Medulla oblongata (tissue), 1 donor: ENCODE measurements around the gene OR2A7.
"Not testable (repeated sequence)": the region's sequence is repeated elsewhere in the genome, so short reads cannot be mapped to it uniquely, and the experiment has no call there.

Experiments
- DNase-seq: peaks from one replicate; pipeline ENCODE4 v3.0.0-alpha.2; 2015; ENCODE audit errors: extremely low spot score

Gene OR2A7, protein sequence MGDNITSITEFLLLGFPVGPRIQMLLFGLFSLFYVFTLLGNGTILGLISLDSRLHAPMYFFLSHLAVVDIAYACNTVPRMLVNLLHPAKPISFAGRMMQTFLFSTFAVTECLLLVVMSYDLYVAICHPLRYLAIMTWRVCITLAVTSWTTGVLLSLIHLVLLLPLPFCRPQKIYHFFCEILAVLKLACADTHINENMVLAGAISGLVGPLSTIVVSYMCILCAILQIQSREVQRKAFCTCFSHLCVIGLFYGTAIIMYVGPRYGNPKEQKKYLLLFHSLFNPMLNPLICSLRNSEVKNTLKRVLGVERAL

DNA sequence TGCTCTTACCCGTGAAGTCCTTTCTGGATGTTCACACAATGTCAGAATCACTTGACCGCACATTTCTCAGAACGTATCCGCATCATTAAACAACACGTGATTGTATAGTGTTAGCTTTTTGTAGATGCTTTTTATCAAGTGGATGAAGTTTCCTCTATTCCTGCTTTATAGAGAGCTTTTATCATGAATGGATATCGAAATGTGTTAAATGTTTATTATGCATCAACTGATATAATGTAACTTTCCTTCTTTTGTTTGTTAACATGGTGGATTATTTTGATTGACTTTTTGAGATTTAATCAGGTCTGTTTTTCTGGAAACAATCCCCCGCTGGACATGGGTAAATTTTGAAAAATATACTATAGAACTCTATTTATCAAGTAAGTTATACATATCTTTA, at the start of gene OR2A7:
TSS of gene OR2A7 (minus strand) at position 101 of the 400 bp plus-strand sequence. CDS start 5,164 bp downstream, outside the sequence.
- DNase-seq: not testable (repeated sequence)

GRCh38 chr7:144311872-144312469, 47.4 kb upstream of the OR2A7 start, which contains the start of gene OR2A1:
TSS of gene OR2A1 (plus strand) at chr7:144312419. CDS start at chr7:144318125, 5,706 bp downstream.
- not testable (repeated sequence) for DNase-seq

- DNase-seq: not testable (repeated sequence)
Measured at GRCh38 chr7:144311218-144311617, 46.6 kb upstream of the OR2A7 start.

- DNase-seq: not testable (repeated sequence)
Measured at GRCh38 chr7:144309702-144310101, 45.1 kb upstream of the OR2A7 start.

DNA sequence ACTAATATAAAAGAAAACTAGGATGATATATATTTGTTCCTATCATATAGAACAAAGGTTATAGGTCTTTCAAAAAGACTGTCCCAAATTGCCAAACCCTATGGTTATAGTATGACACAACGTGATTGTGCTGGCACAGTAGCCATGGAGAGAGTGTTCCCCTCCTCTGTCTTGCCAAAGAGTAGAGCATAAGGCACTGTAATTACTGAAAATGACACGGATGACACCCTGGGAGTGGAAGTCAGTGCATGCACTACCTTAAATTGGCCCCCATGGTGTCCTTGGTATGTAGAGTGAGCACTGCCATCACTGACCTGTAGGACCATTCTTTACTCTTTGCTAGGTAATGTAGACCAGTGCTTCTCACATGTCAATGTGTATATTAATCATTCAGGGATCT, 40.6 kb upstream of the OR2A7 start:
- DNase-seq: not testable (repeated sequence)

GRCh38 chr7:144303607-144304006, 39.0 kb upstream of the OR2A7 start:
- not testable (repeated sequence) for DNase-seq

DNA sequence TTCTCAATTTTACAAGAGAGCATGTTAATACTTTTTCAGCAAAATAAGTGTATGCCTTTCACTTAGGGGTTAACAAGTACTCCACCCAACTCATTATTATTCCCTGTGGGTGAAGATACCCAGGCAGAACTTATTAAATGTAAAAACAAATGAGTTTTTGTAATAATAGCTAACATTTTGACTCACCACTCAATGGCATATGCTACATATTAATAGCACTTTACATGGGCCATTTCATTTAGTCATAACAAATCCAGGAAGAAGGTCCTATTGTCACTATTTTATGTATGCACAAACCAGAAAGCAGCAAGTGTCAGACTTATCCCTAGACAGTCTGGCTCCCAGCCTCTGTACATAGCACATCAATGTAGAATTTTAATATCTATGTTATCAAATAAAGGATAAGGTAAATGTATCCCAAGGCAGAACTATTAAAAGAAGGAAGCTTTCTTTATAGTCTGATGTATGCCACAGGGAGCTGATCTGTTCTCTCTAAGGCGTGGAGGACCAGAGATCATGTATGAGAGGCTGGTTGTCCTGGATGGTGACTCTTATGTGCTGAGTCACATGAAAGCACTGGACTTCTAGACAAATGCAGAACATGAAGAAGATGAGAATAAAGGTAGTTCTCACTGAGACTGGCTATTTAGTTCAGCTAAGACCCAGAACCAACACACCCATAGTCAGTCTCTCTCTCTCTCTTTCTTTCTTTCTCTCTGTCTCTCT, 38.1 kb upstream of the OR2A7 start:
- not testable (repeated sequence) for DNase-seq

DNA sequence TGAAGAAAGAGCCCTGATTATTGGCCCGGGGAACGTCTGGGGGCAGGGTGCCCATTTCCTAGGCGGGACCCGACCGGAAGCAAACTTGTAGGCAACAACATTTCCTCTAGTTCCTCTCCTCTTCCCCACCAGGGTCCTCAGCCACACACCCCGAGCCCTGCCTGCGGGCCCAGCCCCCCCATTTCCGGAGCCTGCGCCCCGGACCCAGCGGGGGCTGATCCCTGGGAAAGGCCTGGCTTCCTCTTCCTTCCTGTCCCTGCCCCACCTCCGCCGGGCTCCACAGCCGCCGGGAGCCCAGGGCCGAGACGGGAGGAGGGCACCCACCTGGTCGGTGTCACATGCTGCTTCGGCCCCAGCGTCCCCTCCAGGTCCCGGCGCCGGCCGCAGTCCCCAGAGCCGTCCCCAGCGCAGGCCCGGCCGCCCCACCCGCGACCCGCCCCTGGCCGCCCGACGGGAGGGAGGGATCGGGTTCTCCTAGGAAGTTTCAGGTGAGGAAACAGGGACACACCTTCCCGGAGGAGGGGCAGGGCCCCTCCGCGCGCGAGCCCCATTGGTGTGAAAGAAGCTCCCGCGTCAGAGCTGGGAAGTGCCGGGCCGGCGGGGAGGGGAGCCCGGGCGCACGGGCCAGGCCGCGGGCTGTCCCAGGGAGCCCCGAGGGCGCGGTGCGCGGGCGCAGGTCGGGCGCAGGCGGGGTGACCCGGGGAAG, 29.4 kb upstream of the OR2A7 start:
- DNase-seq: not testable (repeated sequence)

GRCh38 chr7:144292384-144293161, 28.0 kb upstream of the OR2A7 start:
- DNase-seq: not testable (repeated sequence)

GRCh38 chr7:144291607-144292006, 27.0 kb upstream of the OR2A7 start:
- not testable (repeated sequence) for DNase-seq

DNA sequence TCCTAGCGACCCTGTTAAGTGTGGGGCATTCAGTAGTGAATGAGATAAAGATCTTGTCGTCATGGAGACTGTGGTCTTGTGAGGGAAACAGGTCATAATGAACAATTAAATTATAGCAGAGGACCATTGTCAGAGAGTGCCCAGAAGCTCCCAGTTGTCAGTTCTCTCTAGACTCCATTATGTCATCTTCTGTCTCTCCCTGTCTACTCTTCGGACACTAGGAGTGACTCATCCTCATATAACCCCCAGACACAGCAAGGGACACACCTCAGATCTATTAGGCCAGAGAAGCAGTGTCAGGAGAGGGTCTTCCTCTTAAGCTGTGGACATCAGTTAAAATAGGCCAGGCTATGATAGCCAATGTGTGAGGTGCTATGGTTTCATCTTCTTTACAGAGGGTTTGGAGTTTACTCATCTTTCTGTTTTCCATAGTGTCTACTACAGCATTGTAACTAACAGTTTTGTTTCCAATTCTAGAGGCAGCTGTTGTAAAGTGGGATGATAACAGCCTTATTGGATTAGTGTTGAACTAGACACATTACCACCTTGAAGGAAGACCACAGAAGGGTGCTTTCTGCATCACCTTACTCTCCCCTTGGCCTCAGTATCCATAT, 22.7 kb upstream of the OR2A7 start:
- DNase-seq: not testable (repeated sequence)

DNA sequence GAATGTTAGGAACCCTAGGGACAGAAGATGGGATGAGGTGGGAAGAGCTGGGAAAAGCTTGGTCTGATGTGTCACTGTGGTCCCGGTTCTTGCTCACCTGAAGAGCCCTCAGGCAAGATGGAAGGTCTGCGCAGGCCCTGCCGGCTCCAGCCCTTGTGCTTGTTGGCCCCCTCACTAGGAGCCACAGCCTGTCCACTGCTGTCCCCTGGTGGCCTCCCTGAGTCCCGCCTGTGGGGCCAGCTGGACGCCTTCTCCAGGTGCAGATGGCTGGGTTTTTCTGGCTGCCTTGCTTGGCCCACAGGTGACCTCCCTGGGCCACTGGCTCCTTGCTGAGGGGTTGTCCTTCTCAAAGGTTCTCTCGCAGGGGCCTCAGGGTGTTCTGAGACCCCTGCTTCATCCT, 19.1 kb upstream of the OR2A7 start:
- DNase-seq: not testable (repeated sequence)

- not testable (repeated sequence) for DNase-seq
Measured at GRCh38 chr7:144282490-144282889, 17.9 kb upstream of the OR2A7 start.

DNA sequence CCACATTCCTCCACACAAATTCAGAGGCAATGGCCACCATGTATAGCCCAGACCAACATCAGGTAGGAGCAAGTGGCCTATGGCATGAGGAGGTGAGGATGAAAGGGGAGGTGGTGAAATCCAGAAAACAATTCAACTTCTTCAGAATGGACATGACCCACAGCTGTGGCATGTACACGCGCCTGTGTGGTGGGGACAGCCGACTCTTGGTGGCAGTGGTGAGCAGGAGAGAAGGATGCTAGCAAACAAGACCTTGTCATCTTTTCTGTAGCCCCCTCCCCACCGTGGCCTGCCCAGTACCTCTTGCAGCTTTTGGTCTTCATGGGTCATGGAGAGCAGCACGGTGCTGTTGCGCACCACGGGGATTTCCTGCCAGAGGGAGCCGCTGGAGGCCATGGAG, 17.4 kb upstream of the OR2A7 start:
- DNase-seq: not testable (repeated sequence)

GRCh38 chr7:144280010-144280409, 15.4 kb upstream of the OR2A7 start:
- not testable (repeated sequence) for DNase-seq

GRCh38 chr7:144275281-144275680, 10.7 kb upstream of the OR2A7 start:
- DNase-seq: not testable (repeated sequence)

DNA sequence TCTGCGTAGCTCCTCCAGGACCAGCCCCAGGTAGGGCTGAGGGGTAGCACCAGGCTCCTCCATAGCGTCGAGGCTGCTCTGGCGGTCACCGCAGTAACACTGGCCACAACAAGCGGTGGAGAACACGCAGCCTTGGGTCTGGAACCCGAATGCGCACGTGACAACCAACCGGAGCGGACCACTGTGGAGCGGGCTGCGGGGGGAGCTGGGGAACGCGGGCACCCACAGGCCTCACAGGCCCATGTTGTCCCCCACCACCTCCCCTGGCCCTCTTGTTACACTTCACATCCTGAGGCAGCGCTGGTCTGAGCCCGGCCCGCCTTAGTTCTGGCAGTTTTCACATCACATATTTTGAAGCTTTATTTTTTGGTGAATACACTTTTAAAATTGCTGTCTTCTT, 4.6 kb upstream of the OR2A7 start, which contains the start of gene CTAGE8:
TSS of gene CTAGE8 (minus strand) at position 101 of the 400 bp plus-strand sequence. CDS start at position 63, 38 bp downstream.
- not testable (repeated sequence) for DNase-seq

GRCh38 chr7:144262128-144262527, 2.5 kb downstream of the OR2A7 start:
- DNase-seq: not testable (repeated sequence)

GRCh38 chr7:144259067-144259466, 5.5 kb downstream of the OR2A7 start:
- not testable (repeated sequence) for DNase-seq

- DNase-seq: peak; percentile 1
Measured at GRCh38 chr7:144256112-144256511, 8.5 kb downstream of the OR2A7 start.
